ENCODE measurements around the gene ZBTB12. TPM values are rescaled to one million over a fixed set of nuclear protein-coding genes. Genes with fewer than 3 reads are reported as not detected.
"Not testable (repeated sequence)": the region's sequence is repeated elsewhere in the genome, so short reads cannot be mapped to it uniquely, and the experiment has no call there.

The ZBTB12 gene
- total RNA-seq, 2 donors from 2014 or later = 3.8 to 4.1 TPM

DNA sequence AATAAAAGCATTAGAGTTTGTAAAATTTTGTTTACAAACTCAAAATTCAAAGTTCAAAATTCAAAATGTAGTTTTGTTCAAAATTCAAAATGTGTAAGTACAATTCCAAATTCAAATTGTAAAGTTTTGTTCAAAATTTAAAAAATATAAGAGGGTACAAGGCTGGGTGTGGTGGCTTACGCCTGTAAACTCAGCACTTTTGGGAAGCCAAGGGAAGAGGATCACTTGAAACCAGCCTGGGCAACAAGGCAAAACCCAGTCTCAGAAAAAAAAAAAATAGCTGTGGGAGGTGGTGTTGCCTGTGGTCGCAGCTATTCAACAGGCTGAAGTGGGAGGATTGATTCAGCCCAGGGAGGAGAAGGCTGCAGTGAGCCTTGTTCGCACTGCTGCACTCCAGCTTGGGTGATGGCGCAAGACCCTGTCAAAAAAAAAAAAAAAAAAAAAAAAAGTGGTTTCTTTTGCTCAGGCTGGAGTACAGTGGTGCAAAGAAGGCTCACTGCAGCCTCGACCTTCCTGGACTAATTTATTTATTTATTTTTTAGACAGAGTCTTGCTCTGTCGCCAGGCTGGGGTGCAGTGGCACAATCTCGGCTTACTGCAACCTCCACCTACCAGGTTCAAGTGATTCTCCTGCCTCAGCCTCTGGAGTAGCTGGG is 5.4 kb upstream of the ZBTB12 start:
- Histone ChIP-seq H3K36me3 (no peaks in the 10 kb centered on the region), H3K9me3 (no peaks in the 10 kb centered on the region), H3K27me3 (replicated peaks; ENCODE audit: insufficient read depth) (no peaks in the 10 kb centered on the region), H3K4me1 (replicated peaks) (peaks cover 5% of the 10 kb centered on the region), H3K4me3 (no peak overlapping the region), H3K27ac (no peak overlapping the region)
- no peak for TF ChIP-seq CTCF (IDR thresholded peaks at IDR 0.05)
- DNase-seq (ENCODE audit: low spot score) = no peak
- intact Hi-C loops (cut with DNase I) = loop anchor here (10.0 kb wide), 1 partner anchor 248 kb away; the partner anchor contains the start of genes PPT2 and PRRT1
- 65% methylated on average over 7 of the region's 7 CpGs for WGBS

DNA sequence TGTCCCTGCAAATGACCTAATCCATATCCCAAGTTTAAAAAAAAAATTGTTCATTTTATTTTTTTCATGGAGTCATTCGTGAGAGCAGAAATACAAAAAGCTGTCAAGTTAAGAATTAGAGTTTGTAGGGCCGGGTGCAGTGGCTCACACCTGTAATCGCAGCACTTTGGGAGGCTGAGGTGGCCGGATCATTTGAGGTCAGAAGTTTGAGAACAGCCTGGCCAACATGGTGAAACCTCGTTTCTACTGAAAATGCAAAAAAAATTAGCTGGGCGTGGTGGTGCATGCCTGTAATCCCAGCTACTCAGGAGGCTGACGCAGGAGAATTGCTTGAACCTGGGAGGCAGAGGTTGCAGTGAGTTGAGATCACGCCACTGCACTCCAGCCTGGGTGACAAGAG is 4.8 kb upstream of the ZBTB12 start:
- H3K27me3 ChIP-seq (replicated peaks; ENCODE audit: insufficient read depth); H3K9me3 ChIP-seq; H3K36me3 ChIP-seq; H3K4me3 ChIP-seq; H3K27ac ChIP-seq; DNase-seq (ENCODE audit: low spot score); H3K4me1 ChIP-seq (replicated peaks): not testable (repeated sequence)
- 78% methylated on average over 8 of the region's 8 CpGs for WGBS
- intact Hi-C loops (cut with DNase I) = loop anchor here (10.0 kb wide), 1 partner anchor 248 kb away; the partner anchor contains the start of genes PPT2 and PRRT1

DNA sequence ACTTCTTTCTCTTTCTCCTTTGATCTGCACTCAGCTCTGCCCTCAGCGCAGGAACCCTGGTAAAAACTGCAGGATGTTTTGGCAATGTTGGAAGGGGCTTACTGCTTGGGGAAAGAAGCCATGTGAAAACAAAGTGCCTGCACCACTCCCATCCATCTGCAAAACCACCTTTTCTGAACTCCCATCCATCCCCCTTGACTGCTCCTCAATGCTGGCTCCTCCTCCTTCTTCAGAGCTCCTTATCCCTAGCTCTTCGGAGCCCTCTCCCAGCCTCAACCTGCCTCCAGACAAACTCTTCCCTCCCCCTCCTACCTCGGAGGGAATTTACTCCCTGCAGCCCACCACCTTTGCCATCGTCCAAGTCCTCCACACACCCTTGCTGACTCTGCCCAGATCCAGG is 4.2 kb upstream of the ZBTB12 start:
- H3K4me1 ChIP-seq (replicated peaks) = peaks cover 5% of the 10 kb centered on the region
- H3K27me3 ChIP-seq (replicated peaks; ENCODE audit: insufficient read depth) = no peaks in the 10 kb centered on the region
- no peaks in the 10 kb centered on the region for H3K36me3 ChIP-seq
- H3K9me3 ChIP-seq = no peaks in the 10 kb centered on the region
- no peak overlapping the region for H3K4me3 ChIP-seq
- no peak for DNase-seq (ENCODE audit: low spot score)
- TF ChIP-seq POLR2A (IDR thresholded peaks at IDR 0.05) (no peak), POLR2AphosphoS5 (IDR thresholded peaks at IDR 0.05) (no peak), CTCF (IDR thresholded peaks at IDR 0.05) (no peak)
- no peak overlapping the region for H3K27ac ChIP-seq
- intact Hi-C loops (cut with DNase I) = loop anchor here (10.0 kb wide), 1 partner anchor 249 kb away; the partner anchor contains the start of genes PPT2 and PRRT1
- WGBS = 17% methylated on average over 4 of the region's 4 CpGs

DNA sequence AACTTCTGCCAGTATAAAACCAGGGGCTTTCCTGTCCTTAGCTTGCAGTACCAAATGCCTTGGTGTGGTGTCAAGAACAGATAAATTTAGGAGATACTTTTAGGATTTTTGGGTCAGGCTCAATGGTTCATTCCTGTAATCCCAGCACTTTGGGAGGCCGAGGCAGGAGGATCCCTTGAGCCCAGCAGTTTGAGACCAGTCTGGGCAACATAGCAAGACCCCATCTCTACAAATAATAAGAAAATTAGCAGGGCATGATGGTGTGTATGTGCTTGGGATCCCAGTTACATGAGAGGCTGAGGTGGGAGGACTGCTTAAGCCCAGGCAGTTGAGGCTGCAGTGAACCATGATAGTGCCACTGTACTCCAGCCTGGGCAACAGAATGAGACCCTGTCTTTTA is 3.2 kb upstream of the ZBTB12 start:
- Histone ChIP-seq H3K9me3 (no peaks in the 10 kb centered on the region), H3K4me1 (replicated peaks) (peaks cover 5% of the 10 kb centered on the region), H3K27me3 (replicated peaks; ENCODE audit: insufficient read depth) (no peaks in the 10 kb centered on the region), H3K4me3 (no peak overlapping the region), H3K36me3 (no peaks in the 10 kb centered on the region), H3K27ac (no peak overlapping the region)
- 94% methylated on average over 1 of the region's 1 CpG for WGBS
- no peak for DNase-seq (ENCODE audit: low spot score)
- intact Hi-C loops (cut with DNase I) = loop anchor here (10.0 kb wide), 1 partner anchor 250 kb away; the partner anchor contains the start of genes PPT2 and PRRT1
- no peak for TF ChIP-seq POLR2A (IDR thresholded peaks at IDR 0.05)
- TF ChIP-seq POLR2AphosphoS5 (IDR thresholded peaks at IDR 0.05) = no peak
- TF ChIP-seq CTCF (IDR thresholded peaks at IDR 0.05) = no peak

GRCh38 chr6:31903957-31904356 is 2.1 kb upstream of the ZBTB12 start:
- H3K4me1 ChIP-seq (replicated peaks) = peaks cover 5% of the 10 kb centered on the region
- H3K27ac ChIP-seq = no peak overlapping the region
- H3K27me3 ChIP-seq (replicated peaks; ENCODE audit: insufficient read depth) = no peaks in the 10 kb centered on the region
- H3K9me3 ChIP-seq = no peaks in the 10 kb centered on the region
- intact Hi-C loops (cut with DNase I) = loop anchor here (2.0 to 10.0 kb wide), 3 partner anchors 47 to 251 kb away; partner anchors contain the start of genes NELFE, PPT2, PRRT1 and SKIC2
- H3K4me3 ChIP-seq = no peak overlapping the region
- no peaks in the 10 kb centered on the region for H3K36me3 ChIP-seq
- WGBS = 79% methylated on average over 3 of the region's 3 CpGs
- no peak for DNase-seq (ENCODE audit: low spot score)
- TF ChIP-seq POLR2AphosphoS5 (IDR thresholded peaks at IDR 0.05) = no peak
- TF ChIP-seq POLR2A (IDR thresholded peaks at IDR 0.05) = no peak
- no peak for TF ChIP-seq CTCF (IDR thresholded peaks at IDR 0.05)

All from prostate gland (tissue), 2 donors.